HG03135 (cell line): ENCODE data around the gene COL4A3.
"Not testable (repeated sequence)": the region's sequence is repeated elsewhere in the genome, so short reads cannot be mapped to it uniquely, and the experiment has no call there.

Experiments
- ATAC-seq: cut with Tn5 transposase; IDR thresholded peaks from one replicate; pipeline ENCODE4 v1.9.1; 2021; ENCODE audit warnings: mild to moderate bottlenecking, moderate library complexity; ENCODE audit not compliant: unreplicated experiment

Gene COL4A3

GRCh38 chr2:227205701-227206100, 41.3 kb downstream of the COL4A3 start:
- no peak for ATAC-seq

- ATAC-seq, result no peak
Measured at GRCh38 chr2:227206406-227206805, 42.0 kb downstream of the COL4A3 start.

- no peak for ATAC-seq
Measured at GRCh38 chr2:227207573-227207972, 43.1 kb downstream of the COL4A3 start.

GRCh38 chr2:227214622-227215041, 50.2 kb downstream of the COL4A3 start:
- ATAC-seq, result no peak

- ATAC-seq, result no peak
Measured at GRCh38 chr2:227219312-227220105, 55.1 kb downstream of the COL4A3 start.

- no peak for ATAC-seq
Measured at GRCh38 chr2:227221120-227221519, 56.7 kb downstream of the COL4A3 start.

GRCh38 chr2:227222292-227222691, 57.9 kb downstream of the COL4A3 start:
- ATAC-seq, result no peak

- not testable (repeated sequence) for ATAC-seq
Measured at GRCh38 chr2:227225641-227226040, 61.2 kb downstream of the COL4A3 start.

GRCh38 chr2:227228061-227228667, 63.7 kb downstream of the COL4A3 start:
- no peak for ATAC-seq

- no peak for ATAC-seq
Measured at GRCh38 chr2:227230151-227230550, 65.7 kb downstream of the COL4A3 start.

- no peak for ATAC-seq
Measured at GRCh38 chr2:227234429-227234828, 70.0 kb downstream of the COL4A3 start.

GRCh38 chr2:227237786-227238185, 73.4 kb downstream of the COL4A3 start:
- ATAC-seq, result no peak

GRCh38 chr2:227238238-227239237, 74.1 kb downstream of the COL4A3 start:
- no peak for ATAC-seq

- ATAC-seq, result no peak
Measured at GRCh38 chr2:227241005-227241404, 76.6 kb downstream of the COL4A3 start.

GRCh38 chr2:227248876-227249275, 84.5 kb downstream of the COL4A3 start:
- ATAC-seq, result no peak

GRCh38 chr2:227252831-227253230, 88.4 kb downstream of the COL4A3 start:
- ATAC-seq, result no peak

GRCh38 chr2:227256605-227257004, 92.2 kb downstream of the COL4A3 start:
- ATAC-seq, result no peak

- no peak for ATAC-seq
Measured at GRCh38 chr2:227257820-227258219, 93.4 kb downstream of the COL4A3 start.

GRCh38 chr2:227260041-227260440, 95.6 kb downstream of the COL4A3 start:
- no peak for ATAC-seq

GRCh38 chr2:227267410-227268115, 103.1 kb downstream of the COL4A3 start:
- ATAC-seq, result no peak

GRCh38 chr2:227280895-227281294, 116.5 kb downstream of the COL4A3 start:
- no peak for ATAC-seq
